Aorta (tissue), 5 donors: Measurements from ENCODE around the gene ARHGAP26. TPM values are rescaled to one million over a fixed set of nuclear protein-coding genes. Genes with fewer than 3 reads are reported as not detected.

Experiments
- ATAC-seq: fragments of 200-7000 bp; cut with Tn5 transposase; one replicate; pipeline ENCODE4 v1.9.1; 2022; ENCODE audit warnings: moderate library complexity; ENCODE audit not compliant: low FRiP score
- DNase-seq, 2 donors: peaks; one replicate each; pipeline ENCODE4 v3.0.0-alpha.2; 2020
- H3K27ac ChIP-seq, 2 donors: one replicate each; pipeline ENCODE4 v1.5.1; 2013; ENCODE audit warnings: low read length in 2 of 2, mild to moderate bottlenecking in 2 of 2, moderate library complexity in 2 of 2, control low read depth in 1 of 2, inconsistent platforms in 1 of 2, low read depth in 1 of 2
- H3K27me3 ChIP-seq, 2 donors: one replicate each; pipeline ENCODE4 v1.6.1; 2013; ENCODE audit warnings: control low read depth in 1 of 2, low read length in 1 of 2, mild to moderate bottlenecking in 1 of 2, moderate library complexity in 1 of 2; ENCODE audit not compliant: insufficient read depth in 2 of 2, control insufficient read depth in 1 of 2
- H3K36me3 ChIP-seq, 2 donors: one replicate each; pipeline ENCODE4 v1.6.1; 2013; ENCODE audit warnings: control low read depth in 1 of 2, low read length in 1 of 2, mild to moderate bottlenecking in 1 of 2; ENCODE audit not compliant: insufficient read depth in 2 of 2, control insufficient read depth in 1 of 2
- H3K4me1 ChIP-seq, 2 donors: one replicate each; pipeline ENCODE4 v1.6.1; 2013; ENCODE audit warnings: low read length in 2 of 2, control low read depth in 1 of 2, mild to moderate bottlenecking in 1 of 2, moderate library complexity in 1 of 2; ENCODE audit not compliant: insufficient read depth in 2 of 2, control insufficient read depth in 1 of 2
- H3K4me3 ChIP-seq, 2 donors: one replicate each; pipeline ENCODE4 v1.5.1; 2013; ENCODE audit warnings: low read length in 2 of 2, control low read depth in 1 of 2, mild to moderate bottlenecking in 1 of 2
- H3K9me3 ChIP-seq: one replicate; pipeline ENCODE4 v1.6.1; 2013; ENCODE audit warnings: mild to moderate bottlenecking, low read length; ENCODE audit not compliant: control insufficient read depth
- WGBS, 2 donors: extraction: QIAGEN DNeasy Blood & Tissue Kit; methylation state at CpG; one replicate each; pipeline ENCODE4 v1.1.7; 2013; 5-methylcytosine and 5-hydroxymethylcytosine counted together
- intact Hi-C, 2 donors: fragments of 100-400 bp; cut with DNase I; formaldehyde crosslinking; loops; one replicate each; pipeline versions ENCODE4 v1.14.2 to v1.15.0; 2022
- polyA plus RNA-seq, 2 donors: library from polyadenylated mRNA; stranded (reverse); fragments of 200-250 nt; gene quantifications; one replicate each; pipeline ENCODE4 v1.2.3, GENCODE V29; 2013
- total RNA-seq, 2 donors: library from RNA; stranded (reverse); fragmentation: NEBNext Ultra II Directional; extraction: Animal tissue kit (Norgen Biotek cat#: 25700); gene quantifications; one replicate each; pipeline ENCODE4 v1.2.1, GENCODE V29; 2021
- donor health status: healthy with polysubstance abuse.
- donor health status: Bipolar disorder and iron deficiency.
- donor health status: DM: no; HTN: no; CAD: no.
- donor health status: DM: no; HTN: no; CAD: no.
- donor health status: DM: yes; HTN: yes; CAD: no.

Gene ARHGAP26
- total and polyA plus RNA-seq, 4 donors, result 4.5 to 70.7 (median 29.6) TPM

GRCh38 chr5:143248822-143249579 is 478.8 kb downstream of the ARHGAP26 start:
- 47 to 53% methylated on average over 3 of the region's 3 CpGs for WGBS, 2 donors
- H3K36me3 ChIP-seq, result no peaks in the 10 kb centered on the region
- intact Hi-C loops, result no loop called here
- DNase-seq (no peak), ATAC-seq (peak; percentile 75)
- no peaks in the 10 kb centered on the region for H3K27me3 ChIP-seq
- no peak overlapping the region for H3K27ac ChIP-seq
- H3K9me3 ChIP-seq, result no peaks in the 10 kb centered on the region
- H3K4me3 ChIP-seq, result no peak overlapping the region
- H3K4me1 ChIP-seq, result peaks cover 0 to 8% of the 10 kb centered on the region in 2 donors

- Histone ChIP-seq H3K9me3 (no peaks in the 10 kb centered on the region), H3K4me1 (peaks cover 0 to 8% of the 10 kb centered on the region in 2 donors), H3K27me3 (no peaks in the 10 kb centered on the region), H3K36me3 (no peaks in the 10 kb centered on the region), H3K27ac (no peak overlapping the region), H3K4me3 (no peak overlapping the region)
- ATAC-seq (no peak), DNase-seq (no peak)
- intact Hi-C loops, result no loop called here
- WGBS, 2 donors, result 89 to 98% methylated on average over 2 of the region's 2 CpGs
Measured at GRCh38 chr5:143249851-143250250, 479.7 kb downstream of the ARHGAP26 start.

- Histone ChIP-seq H3K4me1 (peaks cover 0 to 8% of the 10 kb centered on the region in 2 donors), H3K36me3 (no peaks in the 10 kb centered on the region), H3K27ac (no peak overlapping the region), H3K4me3 (no peak overlapping the region), H3K27me3 (no peaks in the 10 kb centered on the region), H3K9me3 (no peaks in the 10 kb centered on the region)
- DNase-seq (no peak), ATAC-seq (no peak)
- intact Hi-C loops, result no loop called here
- WGBS, 2 donors, result 93 to 95% methylated on average over 3 of the region's 3 CpGs
Measured at GRCh38 chr5:143251190-143251589, 481.0 kb downstream of the ARHGAP26 start.

GRCh38 chr5:143251946-143252345 is 481.8 kb downstream of the ARHGAP26 start:
- Histone ChIP-seq H3K36me3 (no peaks in the 10 kb centered on the region), H3K9me3 (no peaks in the 10 kb centered on the region), H3K27me3 (no peaks in the 10 kb centered on the region), H3K4me1 (peaks cover 0 to 8% of the 10 kb centered on the region in 2 donors), H3K4me3 (no peak overlapping the region), H3K27ac (no peak overlapping the region)
- DNase-seq (no peak), ATAC-seq (no peak)
- intact Hi-C loops, result no loop called here
- WGBS, 2 donors, result 96 to 97% methylated on average over 4 of the region's 4 CpGs

GRCh38 chr5:143254819-143255218 is 484.6 kb downstream of the ARHGAP26 start:
- Histone ChIP-seq H3K9me3 (no peaks in the 10 kb centered on the region), H3K4me1 (no peaks in the 10 kb centered on the region), H3K4me3 (no peak overlapping the region), H3K27ac (no peak overlapping the region), H3K36me3 (no peaks in the 10 kb centered on the region), H3K27me3 (no peaks in the 10 kb centered on the region)
- 88 to 90% methylated on average over 7 of the region's 7 CpGs for WGBS, 2 donors
- ATAC-seq (no peak), DNase-seq (no peak)
- intact Hi-C loops, result no loop called here

- no peaks in the 10 kb centered on the region for H3K27me3 ChIP-seq
- H3K36me3 ChIP-seq, result no peaks in the 10 kb centered on the region
- no peak for DNase-seq
- no peak overlapping the region for H3K4me3 ChIP-seq
- no peak overlapping the region for H3K27ac ChIP-seq
- intact Hi-C loops, result no loop called here
- no peaks in the 10 kb centered on the region for H3K9me3 ChIP-seq
- no peaks in the 10 kb centered on the region for H3K4me1 ChIP-seq
- no peak for ATAC-seq
- WGBS, 2 donors, result 96 to 97% methylated on average over 12 of the region's 12 CpGs
Measured at GRCh38 chr5:143258559-143259253, 488.5 kb downstream of the ARHGAP26 start.

GRCh38 chr5:143259254-143259605 is 489.1 kb downstream of the ARHGAP26 start:
- Histone ChIP-seq H3K27me3 (no peaks in the 10 kb centered on the region), H3K9me3 (no peaks in the 10 kb centered on the region), H3K27ac (no peak overlapping the region), H3K4me1 (no peaks in the 10 kb centered on the region), H3K4me3 (no peak overlapping the region), H3K36me3 (no peaks in the 10 kb centered on the region)
- ATAC-seq, result no peak
- intact Hi-C loops, result no loop called here
- WGBS, 2 donors, result 91 to 98% methylated on average over 7 of the region's 7 CpGs
- no peak for DNase-seq

- H3K27ac ChIP-seq, result no peak overlapping the region
- no peak overlapping the region for H3K4me3 ChIP-seq
- H3K9me3 ChIP-seq, result no peaks in the 10 kb centered on the region
- WGBS, 2 donors, result 94 to 95% methylated on average over 7 of the region's 7 CpGs
- ATAC-seq (no peak), DNase-seq (no peak)
- H3K36me3 ChIP-seq, result no peaks in the 10 kb centered on the region
- no peaks in the 10 kb centered on the region for H3K4me1 ChIP-seq
- H3K27me3 ChIP-seq, result no peaks in the 10 kb centered on the region
- intact Hi-C loops, result no loop called here
Measured at GRCh38 chr5:143261748-143262392, 491.7 kb downstream of the ARHGAP26 start.
